H9 (cell line): ENCODE results near the gene MCRIP2. TPM values are rescaled to one million over a fixed set of nuclear protein-coding genes. Genes with fewer than 3 reads are reported as not detected.

Source experiments
- DNase-seq: peaks from one replicate; pipeline ENCODE4 v3.0.0-alpha.2; 2017
- H2AFZ ChIP-seq: one replicate; pipeline ENCODE4 v1.6.1; 2013; ENCODE audit warnings: mild to moderate bottlenecking, low read length, control low read depth, moderate library complexity
- H2AK5ac ChIP-seq: 2 replicates; pipeline ENCODE4 v1.6.1; 2013; ENCODE audit warnings: low read length, control low read depth, mixed read lengths; ENCODE audit not compliant: insufficient read length
- H2BK120ac ChIP-seq: one replicate; pipeline ENCODE4 v1.6.1; 2013; ENCODE audit warnings: low read depth, mild to moderate bottlenecking, low read length, control low read depth, inconsistent platforms; ENCODE audit not compliant: poor library complexity, severe bottlenecking
- H2BK12ac ChIP-seq: 2 replicates; pipeline ENCODE4 v1.6.1; 2013; ENCODE audit warnings: low read length, control low read depth, mixed read lengths, low read depth; ENCODE audit not compliant: insufficient read length
- H2BK15ac ChIP-seq: 2 replicates; pipeline ENCODE4 v1.6.1; 2013; ENCODE audit warnings: low read depth, low read length, control low read depth
- H2BK20ac ChIP-seq: one replicate; pipeline ENCODE4 v1.6.1; 2013; ENCODE audit warnings: low read depth, mild to moderate bottlenecking, low read length, control low read depth, inconsistent platforms; ENCODE audit not compliant: poor library complexity, severe bottlenecking
- H2BK5ac ChIP-seq: 2 replicates; pipeline ENCODE4 v1.6.1; 2013; ENCODE audit warnings: low read length, control low read depth, mixed read lengths; ENCODE audit not compliant: insufficient read length
- H3K14ac ChIP-seq: 2 replicates; pipeline ENCODE4 v1.6.1; 2013; ENCODE audit warnings: low read length, control low read depth; ENCODE audit not compliant: insufficient read depth
- H3K18ac ChIP-seq: 2 replicates; pipeline ENCODE4 v1.6.1; 2013; ENCODE audit warnings: low read depth, mild to moderate bottlenecking, mixed read lengths, low read length, control low read depth; ENCODE audit not compliant: insufficient read length
- H3K23ac ChIP-seq: 2 replicates; pipeline ENCODE4 v1.6.1; 2013; ENCODE audit warnings: low read length, control low read depth, mixed read lengths, low read depth; ENCODE audit not compliant: insufficient read length
- H3K23me2 ChIP-seq: 2 replicates; pipeline ENCODE4 v1.6.1; 2013; ENCODE audit warnings: low read depth, mild to moderate bottlenecking, mixed read lengths, low read length, control low read depth; ENCODE audit not compliant: insufficient read length, poor library complexity, severe bottlenecking
- H3K27ac ChIP-seq: 2 replicates; pipeline ENCODE4 v1.5.1; 2013; ENCODE audit warnings: low read length, control low read depth, mixed read lengths, low read depth; ENCODE audit not compliant: insufficient read length
- H3K27me3 ChIP-seq: 2 replicates; pipeline ENCODE4 v1.6.1; 2013; ENCODE audit warnings: low read length, control low read depth, inconsistent platforms; ENCODE audit not compliant: insufficient read depth
- H3K4ac ChIP-seq: 2 replicates; pipeline ENCODE4 v1.6.1; 2013; ENCODE audit warnings: low read depth, mild to moderate bottlenecking, control low read depth, inconsistent platforms, low read length, moderate library complexity
- H3K4me1 ChIP-seq: 2 replicates; pipeline ENCODE4 v1.6.1; 2013; ENCODE audit warnings: low read length, control low read depth, inconsistent platforms; ENCODE audit not compliant: insufficient read depth
- H3K4me2 ChIP-seq: 2 replicates; pipeline ENCODE4 v1.6.1; 2013; ENCODE audit warnings: low read length, control low read depth, mixed read lengths; ENCODE audit not compliant: insufficient read length, insufficient read depth
- H3K56ac ChIP-seq: 2 replicates; pipeline ENCODE4 v1.6.1; 2013; ENCODE audit warnings: low read depth, mild to moderate bottlenecking, mixed read lengths, low read length, control low read depth; ENCODE audit not compliant: insufficient read length
- H3K79me1 ChIP-seq: 2 replicates; pipeline ENCODE4 v1.6.1; 2013; ENCODE audit warnings: low read depth, mild to moderate bottlenecking, moderate library complexity, low read length, control low read depth, inconsistent platforms; ENCODE audit not compliant: insufficient read depth, poor library complexity, severe bottlenecking
- H3K79me2 ChIP-seq: 2 replicates; pipeline ENCODE4 v1.6.1; 2013; ENCODE audit warnings: low read length, control low read depth, inconsistent platforms; ENCODE audit not compliant: insufficient read depth
- H3K9ac ChIP-seq: 2 replicates; pipeline ENCODE4 v1.6.1; 2013; ENCODE audit warnings: low read length, control low read depth, mixed read lengths; ENCODE audit not compliant: insufficient read length; ENCODE audit errors: extremely low read depth
- H3K9me3 ChIP-seq: one replicate; pipeline ENCODE4 v1.6.1; 2013; ENCODE audit warnings: low read depth, low read length, inconsistent platforms; ENCODE audit not compliant: control insufficient read depth
- H3T11ph ChIP-seq: one replicate; pipeline ENCODE4 v1.6.1; 2013; ENCODE audit warnings: mild to moderate bottlenecking, low read length, control low read depth, inconsistent platforms
- H4K20me1 ChIP-seq: one replicate; pipeline ENCODE4 v1.6.1; 2013; ENCODE audit not compliant: control insufficient read depth, insufficient read length, insufficient read depth
- H4K5ac ChIP-seq: 2 replicates; pipeline ENCODE4 v1.6.1; 2013; ENCODE audit warnings: low read depth, mild to moderate bottlenecking, mixed read lengths, low read length, control low read depth; ENCODE audit not compliant: insufficient read length
- H4K8ac ChIP-seq: replicated peaks from 2 replicates; pipeline ENCODE4 v1.6.1; 2013; ENCODE audit warnings: low read length, control low read depth, mixed read lengths, low read depth; ENCODE audit not compliant: insufficient read length
- H4K91ac ChIP-seq: 2 replicates; pipeline ENCODE4 v1.6.1; 2013; ENCODE audit warnings: low read depth, mild to moderate bottlenecking, moderate library complexity, mixed read lengths, low read length, control low read depth; ENCODE audit not compliant: insufficient read length
- H3K27ac Mint-ChIP-seq, 3 experiments: 2 replicates in 2 of 3; 3 replicates in 1 of 3; pipeline ENCODE4 v1.8.0; 2020 to 2021; ENCODE audit warnings: mixed read lengths in 3 of 3, mild to moderate bottlenecking in 1 of 3, moderate library complexity in 1 of 3
- H3K27me3 Mint-ChIP-seq: 2 replicates; pipeline ENCODE4 v1.8.0; 2021; ENCODE audit warnings: low read depth, mild to moderate bottlenecking, moderate library complexity, mixed read lengths
- H3K36me3 Mint-ChIP-seq, 3 experiments: 2 replicates in 2 of 3; 3 replicates in 1 of 3; pipeline ENCODE4 v1.8.0; 2020 to 2021; ENCODE audit warnings: low read depth in 3 of 3, mixed read lengths in 3 of 3; ENCODE audit not compliant: insufficient read depth in 1 of 3
- H3K4me1 Mint-ChIP-seq, 2 experiments: 2 replicates each; pipeline ENCODE4 v1.8.0; 2020; ENCODE audit warnings: mixed read lengths in 2 of 2
- H3K4me3 Mint-ChIP-seq, 2 experiments: 2 replicates in 1 of 2; 3 replicates in 1 of 2; pipeline ENCODE4 v1.8.0; 2020 to 2021; ENCODE audit warnings: mild to moderate bottlenecking in 2 of 2, mixed read lengths in 2 of 2, moderate library complexity in 1 of 2
- H3K9me3 Mint-ChIP-seq, 2 experiments: 2 replicates in 1 of 2; 3 replicates in 1 of 2; pipeline ENCODE4 v1.8.0; 2020; ENCODE audit warnings: mild to moderate bottlenecking in 2 of 2, mixed read lengths in 2 of 2, moderate library complexity in 1 of 2
- CTCF ChIP-seq: fragments of 200-600 bp; sonication (generic); conservative IDR thresholded peaks from 3 replicates; pipeline ENCODE4 v1.8.0; 2021; ENCODE audit warnings: antibody characterized with exemption, mild to moderate bottlenecking
- WGBS: extraction: QIAGEN DNeasy Blood & Tissue Kit; methylation state at CpG from one replicate; pipeline ENCODE4 v1.1.7; 2013; ENCODE audit warnings: missing lambda C conversion rate, low lambda C conversion rate, mixed read lengths; ENCODE audit not compliant: insufficient read length; ENCODE audit errors: extremely low coverage; 5-methylcytosine and 5-hydroxymethylcytosine counted together
- total RNA-seq: library from RNA; stranded (reverse); gene quantifications from 2 replicates; pipeline ENCODE4 v1.2.1, GENCODE V29; 2021

The MCRIP2 gene
- total RNA-seq, 1 experiment from 2014 or later, result 52.5 TPM

- Histone ChIP-seq H3K27me3 (no peaks in the 10 kb centered on the region), H3K56ac (no peak overlapping the region), H3K9me3 (no peaks in the 10 kb centered on the region), H3K79me2 (no peaks in the 10 kb centered on the region), H3K14ac (no peak overlapping the region), H4K20me1 (no peaks in the 10 kb centered on the region), H4K8ac (no peak overlapping the region), H3K4me1 (no peaks in the 10 kb centered on the region; the same call in 1 of the 2 replicates), H3K18ac (no peak overlapping the region), H2AK5ac (no peak overlapping the region), H3K4ac (no peak overlapping the region), H2BK5ac (no peak overlapping the region), H3T11ph (no peak overlapping the region), H2BK120ac (no peak overlapping the region), H2BK15ac (no peak overlapping the region), H2BK20ac (no peak overlapping the region), H3K79me1 (no peaks in the 10 kb centered on the region), H3K9ac (no peak overlapping the region), H3K23ac (no peak overlapping the region), H3K23me2 (peaks cover 6% of the 10 kb centered on the region), H3K4me2 (peak overlapping the region; percentile 55), H3K27ac (no peak overlapping the region), H4K5ac (no peak overlapping the region), H4K91ac (no peak overlapping the region), H2BK12ac (no peak overlapping the region), H2AFZ (no peak overlapping the region)
- WGBS, result no CpG with 5 or more reads among the region's 13 CpGs
- H3K4me1 Mint-ChIP-seq, result peaks cover 7 to 21% of the 10 kb centered on the region in 2 experiments
- H3K4me3 Mint-ChIP-seq, result peak overlapping the region; percentile 68 to 77
- no peak for TF ChIP-seq CTCF
- no peak for DNase-seq
- no peaks in the 10 kb centered on the region for H3K9me3 Mint-ChIP-seq
- no peak overlapping the region for H3K27ac Mint-ChIP-seq
- H3K36me3 Mint-ChIP-seq, result peaks cover 2 to 15% (median 4%) of the 10 kb centered on the region in 3 experiments; a peak in 4 of 7 replicates
- H3K27me3 Mint-ChIP-seq, result no peaks in the 10 kb centered on the region; the same call in 1 of the 2 replicates
Measured at GRCh38 chr16:643050-643368, 1.4 kb downstream of the MCRIP2 start.
